ENCODE results near the gene RHOG. TPM values are rescaled to one million over a fixed set of nuclear protein-coding genes. Genes with fewer than 3 reads are reported as not detected.

The RHOG gene
- total and polyA plus RNA-seq, 9 of the 15 experiments (the other 6 are each of a cell fraction or from before 2014, with no cell fraction given) = 22.6 to 162 (median 80.3) TPM

DNA sequence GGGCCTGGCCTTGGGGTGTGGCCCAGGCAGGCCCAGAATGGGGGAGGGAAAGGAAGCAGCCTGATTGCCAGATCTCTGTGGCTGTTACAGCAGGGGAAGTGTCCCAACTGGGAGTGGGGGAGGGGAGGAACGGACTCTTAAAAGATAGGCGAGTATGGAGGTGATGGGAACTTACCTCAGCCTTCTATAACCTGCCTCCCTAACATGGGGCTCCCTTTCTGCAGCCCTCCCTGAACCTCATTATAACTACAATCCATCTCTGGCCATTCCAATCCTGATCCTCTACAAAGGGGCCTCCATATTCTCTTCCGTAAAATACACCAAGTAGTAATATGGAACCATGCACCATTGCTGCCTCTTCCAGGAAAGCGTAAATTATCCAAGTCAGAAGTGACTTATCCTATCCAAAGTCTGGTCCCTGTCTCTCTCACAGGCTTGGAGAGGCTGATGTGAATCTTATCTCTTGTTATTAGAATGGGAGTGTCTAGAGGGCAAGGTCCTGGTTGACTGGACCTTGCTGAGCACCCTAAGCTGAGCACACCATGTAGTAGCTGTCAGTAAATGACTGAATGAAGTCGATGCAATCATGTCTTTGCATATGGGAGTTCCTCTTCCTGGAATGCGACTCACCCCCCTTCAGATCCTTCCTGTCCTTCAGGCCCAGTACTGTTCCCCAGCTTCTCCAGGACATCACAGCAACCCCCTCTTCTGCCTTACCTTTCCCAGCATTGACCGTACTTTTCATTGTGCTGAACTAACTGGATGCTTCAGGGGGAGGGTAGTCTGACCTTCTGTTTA lies 5.9 kb downstream of the RHOG start (continued):
- TF ChIP-seq ZNF354B (CRISPR knock-in tag; IDR thresholded peaks at IDR 0.05) = no peak
- TF ChIP-seq PCBP2 (IDR thresholded peaks at IDR 0.05; ENCODE audit: low read depth, low read length, poor library complexity, severe bottlenecking) = no peak
- TF ChIP-seq PTTG1 (tag; IDR thresholded peaks at IDR 0.05; ENCODE audit: low read depth) = no peak
- TF ChIP-seq, protein P1, sequence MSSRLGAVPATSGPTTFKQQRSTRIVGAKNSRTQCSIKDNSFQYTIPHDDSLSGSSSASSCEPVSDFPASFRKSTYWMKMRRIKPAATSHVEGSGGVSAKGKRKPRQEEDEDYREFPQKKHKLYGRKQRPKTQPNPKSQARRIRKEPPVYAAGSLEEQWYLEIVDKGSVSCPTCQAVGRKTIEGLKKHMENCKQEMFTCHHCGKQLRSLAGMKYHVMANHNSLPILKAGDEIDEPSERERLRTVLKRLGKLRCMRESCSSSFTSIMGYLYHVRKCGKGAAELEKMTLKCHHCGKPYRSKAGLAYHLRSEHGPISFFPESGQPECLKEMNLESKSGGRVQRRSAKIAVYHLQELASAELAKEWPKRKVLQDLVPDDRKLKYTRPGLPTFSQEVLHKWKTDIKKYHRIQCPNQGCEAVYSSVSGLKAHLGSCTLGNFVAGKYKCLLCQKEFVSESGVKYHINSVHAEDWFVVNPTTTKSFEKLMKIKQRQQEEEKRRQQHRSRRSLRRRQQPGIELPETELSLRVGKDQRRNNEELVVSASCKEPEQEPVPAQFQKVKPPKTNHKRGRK (tag; IDR thresholded peaks at IDR 0.05) = no peak
- TF ChIP-seq SMARCA4 (IDR thresholded peaks at IDR 0.05) = peak; percentile 87
- peak; percentile 35 to 40; a peak in 3 of 4 replicates for TF ChIP-seq NRF1 (conservative IDR thresholded peaks at IDR 0.05 in 1 of 2, IDR thresholded peaks at IDR 0.05 in 1 of 2)
- no peak for TF ChIP-seq NELFE (IDR thresholded peaks at IDR 0.05; ENCODE audit: insufficient read depth, insufficient read length)
- no peak for TF ChIP-seq SP2 (IDR thresholded peaks at IDR 0.05; ENCODE audit: extremely low read depth, low read depth, low read length, poor library complexity, severe bottlenecking)
- TF ChIP-seq, protein P2, sequence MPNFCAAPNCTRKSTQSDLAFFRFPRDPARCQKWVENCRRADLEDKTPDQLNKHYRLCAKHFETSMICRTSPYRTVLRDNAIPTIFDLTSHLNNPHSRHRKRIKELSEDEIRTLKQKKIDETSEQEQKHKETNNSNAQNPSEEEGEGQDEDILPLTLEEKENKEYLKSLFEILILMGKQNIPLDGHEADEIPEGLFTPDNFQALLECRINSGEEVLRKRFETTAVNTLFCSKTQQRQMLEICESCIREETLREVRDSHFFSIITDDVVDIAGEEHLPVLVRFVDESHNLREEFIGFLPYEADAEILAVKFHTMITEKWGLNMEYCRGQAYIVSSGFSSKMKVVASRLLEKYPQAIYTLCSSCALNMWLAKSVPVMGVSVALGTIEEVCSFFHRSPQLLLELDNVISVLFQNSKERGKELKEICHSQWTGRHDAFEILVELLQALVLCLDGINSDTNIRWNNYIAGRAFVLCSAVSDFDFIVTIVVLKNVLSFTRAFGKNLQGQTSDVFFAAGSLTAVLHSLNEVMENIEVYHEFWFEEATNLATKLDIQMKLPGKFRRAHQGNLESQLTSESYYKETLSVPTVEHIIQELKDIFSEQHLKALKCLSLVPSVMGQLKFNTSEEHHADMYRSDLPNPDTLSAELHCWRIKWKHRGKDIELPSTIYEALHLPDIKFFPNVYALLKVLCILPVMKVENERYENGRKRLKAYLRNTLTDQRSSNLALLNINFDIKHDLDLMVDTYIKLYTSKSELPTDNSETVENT (CRISPR knock-in tag; IDR thresholded peaks at IDR 0.05) = no peak
- no peak for TF ChIP-seq HDAC6 (IDR thresholded peaks at IDR 0.05; ENCODE audit: low read depth, low read length)
- TF ChIP-seq SMARCA5 (IDR thresholded peaks at IDR 0.05) = 0 out of 2 replicates have a peak, but pooled peaks have one; percentile 31
- no peak for TF ChIP-seq E2F3 (CRISPR knock-in tag; IDR thresholded peaks at IDR 0.05)
- TF ChIP-seq DACH1 (IDR thresholded peaks at IDR 0.05; ENCODE audit: partially characterized antibody) = peak; percentile 42
- no peak for TF ChIP-seq OTX1 (CRISPR knock-in tag; IDR thresholded peaks at IDR 0.05)
- no peak for TF ChIP-seq CBX8 (IDR thresholded peaks at IDR 0.05; ENCODE audit: borderline replicate concordance, extremely low read depth, low read depth, low read length, poor library complexity, severe bottlenecking)
- TF ChIP-seq CREB1 (IDR thresholded peaks at IDR 0.05) = no peak; the same call in 1 of the 2 replicates
- no peak for TF ChIP-seq CREB1 (CRISPR knock-in tag; IDR thresholded peaks at IDR 0.05)
- no peak for TF ChIP-seq PRPF4 (IDR thresholded peaks at IDR 0.05; ENCODE audit: insufficient read depth, low read depth, low read length, poor library complexity, severe bottlenecking)
- TF ChIP-seq BRD9 (IDR thresholded peaks at IDR 0.05; ENCODE audit: low read depth, partially characterized antibody) = peak; percentile 90
- no peak; the same call in 1 of the 2 replicates for TF ChIP-seq SMARCC2 (IDR thresholded peaks at IDR 0.05; ENCODE audit: low read depth)
- TF ChIP-seq, protein P3, sequence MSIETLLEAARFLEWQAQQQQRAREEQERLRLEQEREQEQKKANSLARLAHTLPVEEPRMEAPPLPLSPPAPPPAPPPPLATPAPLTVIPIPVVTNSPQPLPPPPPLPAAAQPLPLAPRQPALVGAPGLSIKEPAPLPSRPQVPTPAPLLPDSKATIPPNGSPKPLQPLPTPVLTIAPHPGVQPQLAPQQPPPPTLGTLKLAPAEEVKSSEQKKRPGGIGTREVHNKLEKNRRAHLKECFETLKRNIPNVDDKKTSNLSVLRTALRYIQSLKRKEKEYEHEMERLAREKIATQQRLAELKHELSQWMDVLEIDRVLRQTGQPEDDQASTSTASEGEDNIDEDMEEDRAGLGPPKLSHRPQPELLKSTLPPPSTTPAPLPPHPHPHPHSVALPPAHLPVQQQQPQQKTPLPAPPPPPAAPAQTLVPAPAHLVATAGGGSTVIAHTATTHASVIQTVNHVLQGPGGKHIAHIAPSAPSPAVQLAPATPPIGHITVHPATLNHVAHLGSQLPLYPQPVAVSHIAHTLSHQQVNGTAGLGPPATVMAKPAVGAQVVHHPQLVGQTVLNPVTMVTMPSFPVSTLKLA (conservative IDR thresholded peaks at IDR 0.05) = peak; percentile 22 to 74; a peak in 1 of 4 replicates
- TF ChIP-seq PPARD (CRISPR knock-in tag; IDR thresholded peaks at IDR 0.05) = no peak
- peak; percentile 90 for TF ChIP-seq ARID1B (IDR thresholded peaks at IDR 0.05)
- TF ChIP-seq TARDBP (IDR thresholded peaks at IDR 0.05) = peak; percentile 87; the same call in 1 of the 2 replicates

Measured in K562 (cell line).